ENCODE measurements around the gene FNTB.
"Not testable (repeated sequence)": the region's sequence is repeated elsewhere in the genome, so short reads cannot be mapped to it uniquely, and the experiment has no call there.

The FNTB gene

GRCh38 chr14:65054471-65055085 lies 67.9 kb downstream of the FNTB start:
- DNase-seq (ENCODE audit: low spot score) = no peak

DNA sequence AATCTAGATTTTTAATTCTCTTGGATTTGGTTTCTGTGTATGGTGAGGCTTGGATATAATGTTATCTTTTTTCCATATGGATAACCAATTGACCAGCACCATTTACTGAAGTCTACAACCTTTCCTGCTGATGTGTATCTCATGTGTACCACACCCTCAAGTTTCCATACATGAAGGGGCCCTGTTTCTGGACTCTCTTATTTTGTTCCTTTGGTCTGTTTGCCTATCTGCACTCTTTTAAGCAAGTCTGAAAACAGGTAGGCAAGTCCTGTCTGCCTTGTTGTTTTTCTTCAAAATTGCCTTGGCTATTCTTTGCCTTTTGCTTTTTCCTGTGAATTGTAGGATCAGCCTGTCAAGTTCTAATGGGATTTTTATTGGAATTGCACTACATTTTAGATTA lies 71.0 kb downstream of the FNTB start:
- no peak for DNase-seq (ENCODE audit: low spot score)

GRCh38 chr14:65062096-65063075 lies 75.7 kb downstream of the FNTB start:
- peak; percentile 37 for DNase-seq (ENCODE audit: low spot score)

DNA sequence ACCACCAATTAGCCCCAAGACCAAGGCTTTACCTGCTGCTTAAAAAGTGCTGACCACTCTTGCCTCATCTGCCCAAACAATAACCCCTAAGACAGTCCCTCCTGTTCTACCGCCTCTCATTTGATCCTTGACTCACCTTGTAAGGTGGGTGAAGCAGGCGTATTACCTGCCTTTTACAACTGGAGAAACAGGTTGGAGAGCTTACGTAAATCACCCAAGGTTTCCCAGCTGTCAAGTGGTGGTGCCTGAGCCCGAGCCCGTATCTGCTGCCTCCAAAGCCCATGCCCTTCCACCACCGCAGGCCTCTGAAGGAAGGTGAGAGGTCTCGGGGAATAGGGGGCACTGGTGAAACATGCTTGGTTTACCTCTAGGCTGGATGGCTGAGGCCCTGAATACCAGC lies 79.0 kb downstream of the FNTB start:
- DNase-seq (ENCODE audit: low spot score) = no peak

DNA sequence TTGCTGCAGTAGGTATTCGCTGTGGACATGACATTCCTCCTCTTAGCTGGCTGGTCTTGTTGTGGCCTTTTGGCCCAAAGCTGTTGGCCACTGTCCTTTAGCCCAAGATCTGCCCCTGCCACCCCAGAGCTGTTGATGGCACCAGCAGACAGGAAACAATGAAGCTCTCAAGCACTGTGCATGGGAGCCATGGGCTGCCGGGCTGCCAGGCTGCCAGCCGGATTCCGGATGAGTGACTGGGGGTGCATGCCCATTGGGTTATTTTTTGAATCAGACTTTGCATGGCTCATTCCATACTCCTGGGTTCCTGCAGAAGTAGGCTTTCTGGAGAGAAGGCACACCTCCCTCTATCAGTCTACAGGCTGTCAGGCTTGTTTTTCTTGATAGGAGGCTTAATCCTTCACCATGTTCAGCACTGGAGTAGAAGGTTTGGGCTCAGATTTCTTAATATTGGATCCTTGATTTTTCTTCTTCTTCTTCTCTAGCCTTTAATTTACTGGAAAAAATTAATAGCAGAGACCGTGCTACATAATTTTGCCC lies 83.2 kb downstream of the FNTB start:
- no peak for DNase-seq (ENCODE audit: low spot score)

- DNase-seq (ENCODE audit: low spot score) = peak; percentile 54
Observed at GRCh38 chr14:65070471-65070976, 83.8 kb downstream of the FNTB start.

DNA sequence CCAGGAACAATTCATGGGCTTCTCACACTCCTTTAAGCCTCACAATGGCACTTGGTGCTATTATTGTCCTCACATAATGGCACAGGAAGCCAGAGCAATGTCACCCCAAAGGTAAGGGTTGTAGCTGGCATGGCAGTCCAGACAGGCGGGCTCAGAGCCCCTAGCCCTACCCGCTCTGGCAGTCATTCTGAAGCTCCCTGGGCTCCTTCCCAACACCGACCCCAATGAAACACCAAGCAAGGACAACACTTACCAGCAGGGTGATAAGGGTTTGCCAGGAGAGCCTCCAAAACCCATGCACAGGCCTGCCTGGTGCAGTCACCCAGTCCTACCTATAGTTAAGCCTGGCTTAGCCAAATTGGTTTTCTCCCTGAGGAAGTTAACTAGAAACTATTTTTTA lies 84.8 kb downstream of the FNTB start:
- no peak for DNase-seq (ENCODE audit: low spot score)

DNA sequence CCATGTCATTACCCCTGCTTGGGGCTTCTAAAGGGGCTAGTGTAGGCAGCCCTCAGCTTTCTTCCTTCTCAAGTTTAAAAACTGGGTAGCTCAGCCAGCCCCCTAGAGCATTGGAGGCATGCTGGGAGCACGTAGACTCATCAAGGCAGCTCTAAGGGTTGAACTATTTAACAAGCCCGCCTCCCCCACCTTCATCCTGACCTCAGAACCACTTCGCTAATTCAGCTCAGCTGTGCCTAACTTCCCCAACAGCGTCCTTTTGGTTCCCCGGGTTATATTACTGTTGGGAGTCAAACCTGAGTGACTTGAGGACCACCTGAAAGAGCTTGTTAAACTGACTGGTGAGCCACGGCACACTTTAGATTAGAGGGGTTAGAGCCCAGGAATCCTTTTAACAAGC lies 85.6 kb downstream of the FNTB start:
- no peak for DNase-seq (ENCODE audit: low spot score)

- DNase-seq (ENCODE audit: low spot score) = peak; percentile 35
Observed at GRCh38 chr14:65072937-65073336, 86.2 kb downstream of the FNTB start.

DNA sequence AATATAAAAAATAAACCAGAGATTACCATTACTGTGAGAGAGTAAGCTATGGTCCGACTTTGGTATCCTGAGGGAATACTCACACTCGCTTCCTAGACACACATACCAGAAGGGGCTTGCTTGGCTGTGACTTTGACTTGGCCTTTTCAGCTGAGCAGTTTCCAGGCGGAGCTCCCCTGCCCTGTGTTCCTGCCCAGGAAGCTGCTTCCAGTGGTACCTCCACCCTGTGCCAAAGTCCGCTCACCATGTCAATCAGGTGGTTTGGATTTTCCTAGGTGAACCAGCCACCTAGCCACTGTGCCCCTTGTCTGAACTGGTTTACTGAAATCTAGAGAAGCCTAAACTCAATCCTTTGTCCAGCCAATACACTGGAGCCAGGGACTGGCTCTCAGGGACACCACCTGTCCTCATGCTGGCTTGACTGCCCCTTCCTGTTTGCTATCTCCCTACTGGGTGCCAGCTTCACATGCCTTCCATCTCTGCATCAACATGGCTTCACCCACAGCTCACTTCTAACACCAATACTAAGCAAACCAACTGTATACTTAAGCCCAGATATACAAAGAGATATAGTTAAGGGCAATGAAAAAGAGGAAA lies 87.0 kb downstream of the FNTB start:
- DNase-seq (ENCODE audit: low spot score) = peak; percentile 8

- no peak for DNase-seq (ENCODE audit: low spot score)
Observed at GRCh38 chr14:65074449-65075150, 87.9 kb downstream of the FNTB start.

GRCh38 chr14:65075628-65076325 lies 89.1 kb downstream of the FNTB start:
- no peak for DNase-seq (ENCODE audit: low spot score)

GRCh38 chr14:65077318-65077717 lies 90.6 kb downstream of the FNTB start:
- no peak for DNase-seq (ENCODE audit: low spot score)

DNA sequence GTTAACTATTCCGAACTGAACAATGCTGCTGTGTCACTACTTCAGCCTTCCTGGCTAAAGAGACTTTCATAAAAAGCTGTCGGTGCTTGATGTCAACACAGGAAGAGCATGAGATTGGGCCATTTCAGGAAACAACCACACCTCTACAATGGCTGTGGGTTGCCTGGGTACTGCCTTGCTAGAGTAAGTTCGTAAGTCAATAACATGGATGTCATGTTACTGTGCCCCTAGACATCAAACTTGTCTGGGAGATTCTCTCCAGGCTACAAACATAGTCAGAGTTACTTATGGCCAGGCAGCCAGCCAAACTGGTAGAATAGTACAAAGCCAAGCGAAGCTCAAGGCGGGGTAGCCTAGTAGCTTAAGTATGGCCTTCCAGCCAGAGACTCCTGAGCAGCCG lies 92.5 kb downstream of the FNTB start:
- no peak for DNase-seq (ENCODE audit: low spot score)

DNA sequence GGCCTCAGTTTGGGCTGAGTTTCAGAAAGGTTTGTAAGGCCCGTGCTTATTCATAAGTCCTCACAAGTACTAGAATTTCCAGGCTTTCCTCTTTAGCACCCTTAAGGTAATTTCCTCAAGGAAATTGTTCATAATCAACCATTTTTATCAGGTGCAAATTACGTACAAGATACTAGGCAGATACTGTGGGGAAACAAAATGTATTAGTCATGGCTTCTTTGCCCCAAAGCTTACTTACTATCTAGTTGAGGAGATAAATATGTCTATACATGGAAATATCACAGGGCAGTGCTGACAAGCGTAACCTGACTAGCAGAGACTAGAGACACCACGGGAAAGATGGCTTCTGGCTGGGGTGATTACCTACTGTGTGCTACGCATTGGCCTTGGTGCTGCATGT lies 93.1 kb downstream of the FNTB start:
- DNase-seq (ENCODE audit: low spot score) = no peak

GRCh38 chr14:65080960-65081747 lies 94.5 kb downstream of the FNTB start:
- peak; percentile 69 for DNase-seq (ENCODE audit: low spot score)

DNA sequence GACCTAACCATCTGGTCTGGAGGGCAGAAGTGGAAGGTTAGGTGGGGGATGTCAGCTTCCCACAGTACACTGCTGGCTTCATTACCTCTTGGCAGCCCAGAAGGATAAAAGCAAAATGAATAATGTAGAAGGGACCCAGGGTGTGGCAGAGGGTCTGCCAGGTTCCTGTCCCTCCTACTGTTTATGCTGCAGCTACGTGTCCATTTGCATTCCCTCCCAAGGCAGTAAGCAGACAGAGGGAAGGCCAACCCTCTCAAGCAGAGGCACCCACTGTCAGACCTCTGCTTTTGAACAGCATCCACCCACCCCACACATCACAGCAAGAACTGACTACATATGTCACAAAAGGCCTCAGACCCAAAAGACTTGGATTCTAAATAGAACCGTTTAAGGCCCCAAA lies 96.2 kb downstream of the FNTB start:
- no peak for DNase-seq (ENCODE audit: low spot score)

DNA sequence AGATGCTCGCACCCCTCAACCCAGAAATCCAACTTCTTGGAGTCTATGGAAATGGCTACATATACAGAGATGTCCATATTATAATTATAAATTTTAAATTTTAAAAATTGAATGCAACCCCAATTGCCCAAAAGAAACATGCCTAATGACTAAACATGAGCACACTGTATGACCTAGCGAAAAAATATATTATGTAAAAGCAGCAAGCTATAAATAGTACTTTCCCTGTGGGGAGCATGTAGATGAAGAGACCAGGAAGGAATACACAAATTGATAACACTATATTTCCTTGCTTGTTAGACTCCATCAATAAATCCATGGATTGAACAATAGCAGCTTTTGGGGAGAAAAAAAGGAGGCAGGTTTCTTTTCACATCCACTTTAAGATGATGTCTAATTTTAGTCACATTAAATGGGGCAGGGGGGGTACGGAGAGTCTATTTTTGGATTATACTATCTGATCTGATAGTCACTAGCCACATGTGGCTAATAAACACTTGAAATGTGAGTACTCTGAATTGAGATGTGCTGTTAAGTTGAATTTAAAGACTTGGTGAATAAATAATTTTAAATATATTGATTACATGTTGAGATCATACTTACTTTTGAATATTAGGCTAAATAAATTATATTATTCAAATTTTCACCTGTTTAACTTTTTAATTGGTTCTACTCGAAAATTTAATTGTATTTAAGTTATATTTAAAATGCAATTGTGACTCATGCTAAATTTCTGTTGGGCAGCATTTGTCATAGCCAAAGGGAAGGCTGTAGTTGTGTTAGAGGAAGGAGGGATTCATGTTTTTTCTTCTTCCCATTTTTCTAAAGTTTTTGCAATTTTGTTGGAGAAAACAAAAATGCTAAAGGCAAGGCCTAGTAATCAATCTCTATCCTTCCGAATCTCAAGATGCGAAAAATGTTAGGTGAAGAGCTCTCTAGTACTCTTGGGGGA lies 98.1 kb downstream of the FNTB start:
- DNase-seq (ENCODE audit: low spot score) = no peak

DNA sequence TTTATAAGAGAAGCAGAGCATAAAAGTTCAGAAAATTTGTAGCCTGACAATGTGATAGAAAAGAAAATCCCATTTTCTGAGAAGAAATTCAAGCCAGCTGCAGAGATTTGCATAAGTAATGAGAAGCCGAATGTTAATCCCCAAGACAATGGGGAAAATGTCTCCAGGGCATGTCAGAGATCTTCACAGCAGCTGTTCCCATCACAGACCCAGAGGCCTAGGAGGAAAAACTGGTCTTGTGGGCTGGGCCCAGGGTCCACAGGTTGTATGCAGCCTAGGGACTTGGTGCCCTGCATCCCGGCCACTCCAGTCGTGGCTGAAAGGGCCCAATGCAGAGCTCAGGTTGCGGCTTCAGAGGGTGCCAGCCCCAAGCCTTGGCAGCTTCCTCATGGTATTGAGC lies 100.0 kb downstream of the FNTB start:
- DNase-seq (ENCODE audit: low spot score) = not testable (repeated sequence)
